ENCODE results near the gene ERMP1.
"Not testable (repeated sequence)": the region's sequence is repeated elsewhere in the genome, so short reads cannot be mapped to it uniquely, and the experiment has no call there.

ERMP1 gene

DNA sequence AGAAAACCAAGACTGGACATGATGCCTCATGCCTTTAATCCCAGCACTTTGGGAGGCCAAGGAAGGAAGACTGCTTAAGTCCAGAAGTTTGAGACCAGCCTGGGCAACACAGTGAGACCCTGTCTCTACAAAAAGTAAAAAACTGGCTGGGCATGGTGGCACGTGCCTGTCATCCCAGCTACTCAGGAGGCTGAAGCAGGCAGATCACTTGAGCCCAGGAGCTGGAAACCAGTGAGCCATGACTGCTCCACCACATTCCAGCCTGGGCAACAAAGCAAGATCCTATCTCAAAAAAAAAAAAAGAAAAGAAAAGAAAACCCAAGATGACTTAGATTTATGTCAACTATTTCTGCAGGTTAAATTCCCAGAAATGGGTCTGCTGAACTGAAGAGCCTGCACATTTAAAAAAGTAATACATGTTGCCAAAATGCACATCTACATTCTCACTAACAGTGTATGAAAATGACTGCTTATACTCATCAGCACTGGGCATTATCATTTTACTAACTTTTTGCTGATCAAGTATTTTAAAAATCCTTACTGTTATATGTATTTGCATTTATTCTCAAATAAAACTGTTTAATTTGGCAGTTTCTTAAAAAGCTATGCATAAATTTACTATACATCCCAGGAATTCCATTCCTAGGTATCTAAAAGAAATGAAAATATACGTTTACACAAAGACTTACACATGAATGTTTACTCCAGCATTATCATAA lies 14.3 kb downstream of the ERMP1 start:
- no peak for DNase-seq (ENCODE audit: low read depth)

- no peak for DNase-seq (ENCODE audit: low read depth)
Observed at GRCh38 chr9:5817862-5818261, 15.1 kb downstream of the ERMP1 start.

GRCh38 chr9:5815461-5815860 lies 17.5 kb downstream of the ERMP1 start:
- no peak for DNase-seq (ENCODE audit: low read depth)

DNA sequence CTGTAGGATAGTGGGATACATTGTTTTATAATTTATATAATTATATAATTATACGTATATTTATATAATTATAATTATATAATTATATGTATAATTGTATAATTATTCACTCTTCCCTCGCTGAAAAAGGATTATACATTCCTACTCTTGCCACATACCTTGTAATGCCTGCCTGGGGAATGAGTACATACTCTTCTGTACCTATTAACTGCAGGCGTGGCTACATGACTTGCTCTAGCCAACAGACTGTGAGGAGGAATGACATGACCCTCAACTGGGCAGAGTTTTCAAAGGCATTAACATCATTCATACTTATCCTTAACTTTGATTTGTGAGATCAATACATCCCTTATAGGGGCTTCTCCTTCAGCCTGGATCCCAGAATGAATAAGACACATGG lies 19.1 kb downstream of the ERMP1 start:
- DNase-seq (ENCODE audit: low read depth) = no peak

DNA sequence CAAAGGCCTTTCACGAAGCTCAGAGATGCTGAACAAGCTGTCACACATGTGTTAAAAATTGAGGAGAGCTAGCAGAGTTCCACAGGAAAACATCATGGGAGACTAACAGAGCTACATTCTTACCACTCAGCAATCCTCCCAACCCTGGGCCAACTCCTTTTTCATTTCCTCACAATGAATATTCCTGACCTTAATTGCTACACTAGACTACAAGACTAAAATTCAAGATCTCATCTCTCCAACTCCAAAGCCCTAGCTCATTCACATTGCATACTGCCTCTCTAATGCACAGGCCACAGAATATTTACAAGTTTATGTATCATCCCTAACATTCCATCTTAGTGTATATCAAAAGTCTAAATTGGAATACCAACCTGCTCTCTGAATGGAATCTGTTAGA lies 21.2 kb downstream of the ERMP1 start:
- no peak for DNase-seq (ENCODE audit: low read depth)

DNA sequence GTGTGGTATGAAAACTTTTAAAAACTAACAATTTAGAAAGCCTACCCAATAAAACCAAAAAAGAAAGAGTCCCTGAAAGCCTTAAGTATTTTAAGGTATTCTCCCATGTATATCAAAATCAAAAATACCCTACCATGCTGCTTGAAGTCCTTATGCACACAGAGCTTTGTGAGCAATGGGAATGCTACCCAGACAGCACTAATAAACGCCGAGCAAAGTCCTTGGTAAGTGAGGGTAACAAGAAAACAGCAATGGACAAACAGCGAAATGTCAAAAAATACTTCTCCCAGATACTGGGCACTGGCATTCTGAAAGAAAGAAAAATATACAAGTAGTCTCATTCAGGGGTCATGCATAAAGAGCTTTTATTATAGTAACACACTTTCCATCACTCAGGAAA lies 27.4 kb downstream of the ERMP1 start:
- DNase-seq (ENCODE audit: low read depth) = no peak

DNA sequence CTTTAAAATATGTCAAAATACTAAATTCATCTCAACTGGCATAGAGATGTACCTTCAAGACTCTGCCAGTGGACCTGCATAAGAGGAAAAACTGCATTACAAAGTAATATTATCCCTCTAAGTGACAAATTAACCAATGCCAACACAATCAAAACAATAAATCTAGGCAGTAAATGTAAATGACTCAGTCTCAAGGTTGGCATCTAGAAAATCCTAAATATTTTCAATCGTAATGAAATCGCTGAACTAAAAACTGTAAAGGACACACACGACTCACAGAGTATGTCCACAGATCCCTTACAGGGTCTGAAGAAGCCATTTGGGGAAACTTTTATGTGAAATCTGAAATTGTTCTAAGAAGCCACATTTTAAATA lies 31.2 kb downstream of the ERMP1 start:
- DNase-seq (ENCODE audit: low read depth) = no peak

- DNase-seq (ENCODE audit: low read depth) = no peak
Observed at GRCh38 chr9:5800969-5801738, 31.8 kb downstream of the ERMP1 start.

- not testable (repeated sequence) for DNase-seq (ENCODE audit: low read depth)
Observed at GRCh38 chr9:5800378-5800777, 32.5 kb downstream of the ERMP1 start.

- no peak for DNase-seq (ENCODE audit: low read depth)
Observed at GRCh38 chr9:5799314-5799713, 33.6 kb downstream of the ERMP1 start.

GRCh38 chr9:5798581-5798980 lies 34.3 kb downstream of the ERMP1 start:
- DNase-seq (ENCODE audit: low read depth) = no peak

- DNase-seq (ENCODE audit: low read depth) = no peak
Observed at GRCh38 chr9:5796298-5796697, 36.6 kb downstream of the ERMP1 start.

GRCh38 chr9:5793812-5794211 lies 39.1 kb downstream of the ERMP1 start:
- DNase-seq (ENCODE audit: low read depth) = no peak

DNA sequence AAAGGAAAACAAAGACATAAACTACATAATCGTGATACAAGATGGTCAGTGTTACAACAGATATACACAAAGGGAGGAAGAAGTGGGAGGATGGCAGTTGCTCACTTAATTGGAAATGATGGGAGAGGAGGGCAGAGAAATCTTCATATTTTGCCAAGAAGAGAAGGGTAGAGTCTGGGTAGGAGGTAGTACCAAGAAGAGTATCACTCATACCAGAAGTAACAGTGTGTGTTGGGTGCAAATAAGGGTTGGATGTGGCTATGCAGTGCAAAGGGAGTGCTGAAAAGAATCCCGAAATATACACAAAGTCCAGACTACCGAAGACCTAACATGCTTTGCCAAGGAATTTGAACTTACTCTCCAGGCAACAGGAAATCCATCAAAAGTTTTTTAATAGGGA lies 41.0 kb downstream of the ERMP1 start:
- no peak for DNase-seq (ENCODE audit: low read depth)

DNA sequence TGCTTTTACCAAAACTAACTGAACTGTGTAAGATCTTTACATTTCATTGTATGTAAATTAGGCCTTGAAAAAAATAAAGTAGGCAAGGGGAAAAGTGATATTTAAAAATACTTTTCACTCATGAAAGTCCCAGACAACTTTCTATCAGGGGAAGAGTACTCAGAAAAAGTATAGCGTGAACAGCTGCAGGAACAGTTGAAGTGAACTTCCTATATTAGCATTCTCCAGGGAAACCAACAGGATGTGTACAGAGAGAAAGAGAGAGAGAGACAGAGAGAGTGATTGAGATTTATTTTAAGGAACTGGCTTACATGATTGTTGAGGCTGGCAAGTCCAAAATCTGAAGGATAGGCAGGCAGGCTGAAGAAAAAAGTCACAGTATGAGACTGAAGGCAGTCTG lies 42.0 kb downstream of the ERMP1 start:
- DNase-seq (ENCODE audit: low read depth) = no peak

GRCh38 chr9:5789489-5789888 lies 43.4 kb downstream of the ERMP1 start:
- no peak for DNase-seq (ENCODE audit: low read depth)

DNA sequence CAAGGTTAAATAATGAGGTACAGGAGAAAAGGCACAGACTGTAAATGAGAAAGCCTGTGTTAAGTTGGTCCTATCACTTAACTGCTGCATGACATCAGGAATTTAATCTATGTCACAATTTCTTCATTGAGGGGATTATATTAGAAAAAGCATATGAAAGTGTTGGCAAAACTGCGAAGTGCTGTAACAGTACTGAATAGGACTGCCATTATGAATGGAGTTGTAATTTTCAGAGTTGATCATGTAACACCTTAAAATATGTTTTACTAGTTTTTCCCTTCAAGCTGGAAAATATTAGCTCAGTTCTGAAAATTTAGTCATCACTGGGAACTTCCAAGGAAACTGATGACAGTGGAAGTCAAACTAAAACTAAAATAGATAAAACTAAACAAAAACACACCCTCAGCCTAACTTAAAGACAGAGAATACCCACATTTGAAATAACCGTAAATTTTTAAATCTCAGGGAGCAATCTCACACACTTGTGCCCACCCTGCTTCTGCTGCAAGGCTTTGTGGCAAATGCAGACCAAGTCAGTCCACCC lies 45.1 kb downstream of the ERMP1 start:
- DNase-seq (ENCODE audit: low read depth) = no peak

- DNase-seq (ENCODE audit: low read depth) = no peak
Observed at GRCh38 chr9:5787220-5787619, 45.7 kb downstream of the ERMP1 start.

DNA sequence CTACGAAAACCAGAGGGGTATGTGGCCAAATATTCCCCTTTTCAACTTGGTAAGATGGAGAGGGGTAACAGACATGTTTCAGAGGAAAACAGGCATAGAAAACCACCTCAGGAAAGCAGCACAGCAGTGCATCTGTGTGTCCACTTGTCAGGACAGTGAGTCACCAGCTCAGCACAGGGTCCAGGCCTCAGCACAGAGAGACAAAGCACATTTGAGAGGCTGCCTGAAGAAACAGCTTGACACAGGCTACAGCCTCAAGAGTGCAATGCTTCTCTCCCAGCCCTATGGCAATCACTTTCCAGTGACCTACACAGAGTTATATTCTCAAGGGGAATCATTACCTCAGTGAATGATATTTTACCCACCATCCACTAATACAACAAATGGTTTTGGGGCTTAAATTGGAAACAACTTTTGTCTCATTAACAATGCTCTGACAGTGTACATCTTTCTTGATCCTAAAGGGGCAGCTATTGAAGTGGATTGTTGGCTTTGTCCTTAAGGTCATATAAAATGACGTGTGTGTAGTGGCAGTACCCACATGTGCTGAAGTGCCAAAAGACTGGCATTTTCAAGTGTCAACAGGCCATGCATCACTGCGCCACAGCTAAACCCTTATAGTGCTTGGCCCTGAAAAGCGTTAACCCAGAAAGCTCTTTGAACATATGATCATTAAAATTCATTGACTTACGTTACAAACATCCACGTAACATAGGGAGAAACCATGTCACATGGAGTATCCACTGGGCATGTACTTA lies 46.4 kb downstream of the ERMP1 start:
- no peak for DNase-seq (ENCODE audit: low read depth)

DNA sequence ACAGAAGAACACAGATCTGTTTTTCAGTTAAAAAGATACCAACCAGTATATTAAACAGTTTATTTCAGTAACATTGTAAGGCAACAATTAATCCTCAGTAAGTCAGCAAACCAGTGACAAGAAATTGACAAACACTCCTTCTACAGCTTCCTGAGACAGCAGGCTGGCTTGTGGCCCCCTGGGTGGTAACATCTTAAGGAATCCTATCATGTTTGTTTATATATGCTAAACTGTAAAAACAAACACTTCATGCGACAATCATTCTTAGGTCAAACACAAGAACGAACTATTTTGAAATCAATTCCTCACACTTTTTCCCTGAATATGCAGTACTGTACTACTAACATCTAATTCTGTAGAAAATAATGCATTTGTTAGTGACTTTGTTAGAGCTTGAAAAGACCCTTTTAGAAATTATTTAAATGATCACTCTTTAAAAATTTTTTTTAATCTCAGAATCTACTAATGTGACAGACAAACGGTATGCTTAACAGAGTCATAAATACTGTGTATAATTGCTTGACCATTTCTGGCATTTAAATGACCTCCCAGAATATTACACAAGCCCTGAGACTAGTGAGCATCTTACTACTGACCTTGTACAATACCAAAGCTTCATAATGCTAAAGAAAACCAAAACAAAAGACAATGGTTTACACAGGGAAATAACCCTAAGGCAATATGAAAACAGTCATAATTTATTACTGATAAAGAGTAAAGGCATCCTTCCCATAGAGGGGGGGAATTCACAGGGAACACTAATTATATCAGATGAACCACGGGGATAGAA lies 48.2 kb downstream of the ERMP1 start:
- DNase-seq (ENCODE audit: low read depth) = no peak

- no peak for DNase-seq (ENCODE audit: low read depth)
Observed at GRCh38 chr9:5783982-5784381, 48.9 kb downstream of the ERMP1 start.

GRCh38 chr9:5783420-5783819 lies 49.5 kb downstream of the ERMP1 start:
- DNase-seq (ENCODE audit: low read depth) = not testable (repeated sequence)
